ENCODE data around the gene ZFYVE9. TPM values are rescaled to one million over a fixed set of nuclear protein-coding genes. Genes with fewer than 3 reads are reported as not detected.
"Not testable (repeated sequence)": the region's sequence is repeated elsewhere in the genome, so short reads cannot be mapped to it uniquely, and the experiment has no call there.

Gene ZFYVE9
- total RNA-seq, 2 donors from 2014 or later: 15.5 to 16.1 TPM

- intact Hi-C loops (cut with DNase I): no loop called here
- ATAC-seq (no peak), DNase-seq (no peak)
Observed at GRCh38 chr1:52180176-52180575, 38.3 kb downstream of the ZFYVE9 start.

GRCh38 chr1:52181759-52182158 lies 39.9 kb downstream of the ZFYVE9 start:
- intact Hi-C loops (cut with DNase I); DNase-seq; ATAC-seq: not testable (repeated sequence)

GRCh38 chr1:52182328-52182727 lies 40.4 kb downstream of the ZFYVE9 start:
- intact Hi-C loops (cut with DNase I); DNase-seq: not testable (repeated sequence)

GRCh38 chr1:52182874-52183400 lies 41.0 kb downstream of the ZFYVE9 start:
- DNase-seq (no peak), ATAC-seq (no peak)
- intact Hi-C loops (cut with DNase I): no loop called here

More at GRCh38 chr1:52182328-52182727, 40.4 kb downstream of the ZFYVE9 start:
- not testable (repeated sequence) for ATAC-seq

- ATAC-seq (peak; percentile 47 to 84), DNase-seq (no peak)
- intact Hi-C loops (cut with DNase I): no loop called here
Observed at GRCh38 chr1:52186449-52186848, 44.6 kb downstream of the ZFYVE9 start.

GRCh38 chr1:52189898-52190480 lies 48.1 kb downstream of the ZFYVE9 start:
- no peak for ATAC-seq
- intact Hi-C loops (cut with DNase I): no loop called here

GRCh38 chr1:52190500-52191252 lies 48.8 kb downstream of the ZFYVE9 start:
- DNase-seq (no peak), ATAC-seq (no peak)
- intact Hi-C loops (cut with DNase I): no loop called here

More at GRCh38 chr1:52189898-52190480, 48.1 kb downstream of the ZFYVE9 start:
- DNase-seq: no peak

- DNase-seq (no peak), ATAC-seq (no peak)
- intact Hi-C loops (cut with DNase I): no loop called here
Observed at GRCh38 chr1:52191395-52191965, 49.6 kb downstream of the ZFYVE9 start.

- intact Hi-C loops (cut with DNase I): no loop called here
- no peak for ATAC-seq
Observed at GRCh38 chr1:52192024-52192423, 50.1 kb downstream of the ZFYVE9 start.

GRCh38 chr1:52192436-52192835 lies 50.5 kb downstream of the ZFYVE9 start:
- no peak for ATAC-seq
- no peak for DNase-seq
- intact Hi-C loops (cut with DNase I): no loop called here

More at GRCh38 chr1:52192024-52192423, 50.1 kb downstream of the ZFYVE9 start:
- DNase-seq: no peak

GRCh38 chr1:52193985-52194384 lies 52.1 kb downstream of the ZFYVE9 start:
- no peak for ATAC-seq
- intact Hi-C loops (cut with DNase I): no loop called here
- no peak for DNase-seq

GRCh38 chr1:52195161-52195560 lies 53.3 kb downstream of the ZFYVE9 start:
- intact Hi-C loops (cut with DNase I): no loop called here
- DNase-seq (no peak), ATAC-seq (no peak)

GRCh38 chr1:52203935-52204625 lies 62.2 kb downstream of the ZFYVE9 start:
- ATAC-seq (peak in 1 of 2 donors; percentile 29), DNase-seq (no peak)

GRCh38 chr1:52204696-52205095 lies 62.8 kb downstream of the ZFYVE9 start:
- intact Hi-C loops (cut with DNase I): no loop called here
- no peak for DNase-seq
- no peak for ATAC-seq

More at GRCh38 chr1:52203935-52204625, 62.2 kb downstream of the ZFYVE9 start:
- intact Hi-C loops (cut with DNase I): no loop called here

GRCh38 chr1:52206686-52207085 lies 64.8 kb downstream of the ZFYVE9 start:
- DNase-seq; ATAC-seq; intact Hi-C loops (cut with DNase I): not testable (repeated sequence)

GRCh38 chr1:52209429-52209828 lies 67.5 kb downstream of the ZFYVE9 start:
- intact Hi-C loops (cut with DNase I): no loop called here
- DNase-seq (no peak), ATAC-seq (no peak)

GRCh38 chr1:52210044-52210443 lies 68.2 kb downstream of the ZFYVE9 start:
- ATAC-seq (no peak), DNase-seq (no peak)
- intact Hi-C loops (cut with DNase I): no loop called here

- intact Hi-C loops (cut with DNase I): no loop called here
- no peak for ATAC-seq
Observed at GRCh38 chr1:52216907-52217458, 75.1 kb downstream of the ZFYVE9 start.

GRCh38 chr1:52225174-52225573 lies 83.3 kb downstream of the ZFYVE9 start:
- ATAC-seq (no peak), DNase-seq (no peak)
- intact Hi-C loops (cut with DNase I): no loop called here

More at GRCh38 chr1:52216907-52217458, 75.1 kb downstream of the ZFYVE9 start:
- DNase-seq: no peak
